Stimulated activated CD8-positive, alpha-beta memory T cell treated with anti-CD3 and anti-CD28 coated beads, Interleukin-7, amount 100 ng/mL, for 48 hours (primary cell): Measurements from ENCODE around the gene FYB1.

Source experiments
- DNase-seq, 2 donors: peaks; one replicate each; pipeline ENCODE4 v3.0.0-alpha.2; 2020; ENCODE audit warnings: low read depth in 1 of 2; ENCODE audit errors: extremely low read depth in 1 of 2

FYB1 gene

DNA sequence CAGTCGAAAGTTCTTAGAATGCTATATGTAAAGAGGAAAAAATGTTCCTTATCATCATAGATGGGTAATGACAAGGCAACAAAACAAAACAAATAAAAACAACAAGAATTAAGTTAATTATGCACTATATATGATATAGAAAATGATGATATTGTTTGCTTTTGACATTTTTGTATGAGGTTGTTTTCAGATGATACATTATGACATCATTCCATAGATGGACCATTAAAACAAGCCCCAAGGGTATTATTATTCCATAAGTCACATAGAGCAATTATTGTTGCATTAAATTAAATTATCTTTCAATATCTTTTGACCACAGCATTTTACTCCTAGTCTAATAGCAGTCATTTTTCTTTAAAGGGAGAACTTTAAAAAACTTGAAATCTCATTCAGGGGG, 88.6 kb downstream of the FYB1 start:
- DNase-seq = no peak

DNA sequence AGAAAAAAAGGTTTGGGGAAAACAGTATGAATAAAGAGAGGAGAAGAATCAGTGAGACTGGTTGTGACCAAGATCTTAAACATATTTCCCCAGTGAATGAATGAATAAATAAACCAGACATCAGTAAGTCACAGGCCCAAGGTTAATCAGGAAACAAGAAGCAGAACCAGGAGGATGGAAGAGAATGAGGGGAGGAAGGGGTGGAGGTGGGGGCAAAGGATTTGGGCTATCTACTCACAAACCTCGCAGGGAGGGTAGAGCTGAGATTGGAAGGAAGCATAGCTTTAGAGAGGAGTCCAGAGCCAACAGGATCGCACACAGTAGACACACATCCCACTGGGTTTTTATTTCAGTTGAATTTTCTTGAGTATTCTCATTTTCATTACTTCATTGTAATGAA, 97.4 kb downstream of the FYB1 start:
- DNase-seq = no peak

DNA sequence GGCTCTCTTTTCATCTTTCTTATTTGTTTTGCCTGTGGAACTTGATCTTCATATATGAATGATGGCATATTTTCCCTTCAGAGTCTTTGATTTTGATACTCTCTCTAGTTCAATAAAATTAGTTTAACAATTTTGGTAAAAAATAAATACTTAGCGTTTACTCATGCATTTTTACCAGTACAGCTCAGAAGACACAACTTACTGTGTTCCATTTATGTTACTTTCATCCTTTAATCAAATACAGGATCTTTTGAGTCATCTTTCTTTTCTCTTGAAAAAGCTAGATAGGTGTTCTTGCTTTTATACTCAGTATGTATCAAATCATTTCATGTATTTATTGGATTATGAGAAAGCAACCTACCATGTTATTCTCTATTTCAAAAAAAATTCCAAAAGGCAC, 98.0 kb downstream of the FYB1 start:
- DNase-seq = no peak

DNA sequence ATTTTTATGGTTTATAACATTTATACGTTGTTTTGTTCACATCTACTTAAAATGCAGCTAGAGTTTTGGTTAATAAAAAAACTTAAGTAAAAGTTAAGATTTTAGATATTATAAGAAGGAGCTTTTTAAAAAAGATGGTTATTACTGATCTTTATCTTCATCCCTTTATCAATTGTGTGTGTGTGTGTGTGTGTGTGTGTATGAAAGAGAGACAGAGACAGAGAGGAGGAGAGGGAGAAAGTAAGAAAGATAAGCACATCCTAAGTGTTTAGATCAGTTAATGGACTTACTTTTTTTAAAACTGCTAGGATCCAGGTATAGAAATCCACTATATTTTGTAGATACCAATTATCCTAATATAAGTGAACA, 99.3 kb downstream of the FYB1 start:
- no peak for DNase-seq

DNA sequence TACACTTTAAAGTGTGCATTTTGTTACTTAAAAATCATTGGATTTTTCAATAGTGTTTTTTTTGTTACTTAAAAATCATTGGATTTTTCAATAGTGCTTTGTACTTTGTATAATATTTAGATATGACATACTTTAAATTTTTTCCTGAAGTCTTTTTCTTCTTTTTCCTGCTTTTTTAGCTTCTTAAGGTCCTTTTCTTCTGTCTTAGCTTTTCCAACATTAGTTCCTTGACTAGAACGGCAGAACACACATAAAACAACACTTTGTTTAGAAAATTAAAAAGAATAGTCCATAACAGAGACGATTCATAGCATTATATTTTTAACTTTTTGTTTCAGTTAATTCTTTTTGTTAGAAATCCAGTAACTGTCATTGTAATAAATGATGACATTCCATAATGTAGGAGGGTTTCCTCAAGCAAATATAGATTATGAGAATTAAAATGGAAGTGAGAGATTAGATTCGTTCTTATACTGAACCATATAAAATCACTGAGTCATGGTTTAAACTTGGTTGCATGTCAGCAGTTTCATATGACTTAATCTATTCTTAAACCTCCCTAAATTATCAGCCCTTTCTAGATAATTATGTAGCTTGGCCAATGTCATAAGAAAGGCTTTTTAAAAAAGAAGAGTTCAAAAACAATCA, 99.8 kb downstream of the FYB1 start:
- no peak for DNase-seq

DNA sequence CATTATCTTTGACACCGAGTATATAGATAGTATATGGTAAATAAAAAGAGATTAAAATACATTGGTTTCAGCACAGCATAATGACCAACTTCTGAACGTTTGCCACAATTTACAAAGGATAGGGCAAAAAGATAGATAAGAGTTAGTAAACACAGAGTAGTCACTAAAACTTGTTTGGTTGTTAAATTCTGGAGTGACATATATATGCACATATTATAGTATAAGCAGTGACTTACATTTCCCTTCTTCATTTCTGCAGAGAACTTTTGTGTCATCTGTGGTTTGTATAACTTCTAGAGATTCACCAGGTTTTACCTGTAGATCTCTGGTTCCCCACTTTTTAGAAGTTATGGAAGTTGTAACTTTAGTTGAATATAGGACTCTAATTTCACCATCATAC, 100.7 kb downstream of the FYB1 start:
- no peak for DNase-seq

DNA sequence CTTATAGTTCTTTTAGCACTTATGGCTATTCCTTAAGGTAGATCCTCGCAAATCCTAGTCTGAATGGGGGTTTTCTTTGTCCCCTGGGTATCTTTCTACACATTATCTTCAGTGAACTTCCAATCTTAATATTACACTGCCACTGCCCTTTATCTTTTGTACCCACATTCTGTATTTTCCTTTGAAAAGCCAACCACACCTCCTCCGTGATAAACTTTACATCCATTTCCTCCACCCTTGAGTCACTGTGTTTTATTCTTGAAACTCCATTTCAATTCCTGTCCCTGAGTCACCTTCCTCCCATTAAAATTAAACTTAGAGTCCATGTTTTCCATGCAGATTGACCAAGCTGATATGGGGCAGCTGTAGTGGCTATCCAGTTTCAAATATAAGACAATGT, 102.0 kb downstream of the FYB1 start:
- DNase-seq = no peak

DNA sequence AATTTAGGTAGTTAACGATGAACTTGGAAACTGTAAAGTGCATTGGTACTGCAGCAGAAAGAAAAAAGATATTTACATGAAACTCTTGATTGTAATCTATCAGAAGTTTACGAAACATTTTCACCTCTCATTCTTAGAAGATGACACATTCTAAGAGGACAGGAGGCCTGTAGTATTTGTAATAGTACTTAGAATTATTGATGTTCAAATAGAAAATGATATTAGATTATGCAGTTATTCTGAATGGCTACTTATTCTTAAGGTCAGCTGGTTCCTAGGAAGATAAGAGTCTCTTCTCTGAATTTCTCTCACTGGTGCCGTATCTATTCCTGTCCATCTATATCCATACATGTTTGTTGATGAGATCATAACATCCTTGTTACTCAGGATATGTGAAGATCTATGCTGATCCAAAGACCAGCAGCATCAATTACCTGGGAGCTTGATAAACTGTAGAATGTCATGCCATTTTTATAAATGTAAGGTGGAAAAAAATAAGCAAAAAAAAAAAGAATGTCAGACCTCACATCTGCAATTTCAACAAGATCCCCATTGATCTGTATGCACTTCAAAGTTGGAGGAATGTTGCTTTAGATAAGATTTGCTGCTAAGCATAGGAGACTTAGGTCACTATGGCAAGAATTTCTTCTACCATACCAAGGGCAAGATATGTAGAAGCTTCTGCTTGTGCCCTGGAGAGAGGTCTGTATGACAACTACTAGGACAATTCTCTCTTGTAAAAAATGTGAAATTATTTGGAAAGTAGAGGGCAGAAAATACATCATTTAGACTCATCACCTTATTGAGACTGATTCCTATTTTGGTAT, 102.8 kb downstream of the FYB1 start:
- DNase-seq = no peak

DNA sequence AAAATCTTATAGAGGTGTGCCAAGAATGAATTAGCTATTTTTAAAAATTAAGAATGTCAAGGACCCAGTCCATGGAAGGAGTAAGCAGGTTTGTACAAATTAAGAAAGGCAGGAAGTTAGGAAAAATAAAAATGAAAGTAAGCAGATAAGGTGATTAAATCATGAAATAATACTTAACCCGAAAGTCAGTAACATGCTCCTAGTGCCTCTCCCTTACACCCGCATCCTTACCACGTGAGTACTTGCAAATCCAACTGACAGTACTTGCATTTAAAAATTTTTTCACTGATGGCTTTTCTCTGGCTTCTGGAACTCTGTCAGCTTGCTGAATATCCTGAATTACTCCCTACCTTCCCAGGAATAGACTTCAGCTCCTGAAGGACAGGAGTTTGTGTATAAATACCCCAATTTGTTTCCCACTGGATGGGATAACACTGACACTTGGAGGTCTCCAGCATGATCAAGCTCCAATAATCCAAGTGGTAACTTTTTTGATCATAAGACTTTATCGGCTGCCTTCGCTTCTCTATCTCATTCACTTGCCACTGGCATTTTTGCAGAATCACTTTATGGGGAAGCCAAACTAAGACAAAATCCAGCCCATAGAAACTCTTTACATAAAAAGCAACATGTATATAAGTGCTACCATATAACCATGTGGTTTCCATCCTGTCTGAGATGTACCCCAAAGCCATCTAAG, 103.6 kb downstream of the FYB1 start:
- no peak for DNase-seq

DNA sequence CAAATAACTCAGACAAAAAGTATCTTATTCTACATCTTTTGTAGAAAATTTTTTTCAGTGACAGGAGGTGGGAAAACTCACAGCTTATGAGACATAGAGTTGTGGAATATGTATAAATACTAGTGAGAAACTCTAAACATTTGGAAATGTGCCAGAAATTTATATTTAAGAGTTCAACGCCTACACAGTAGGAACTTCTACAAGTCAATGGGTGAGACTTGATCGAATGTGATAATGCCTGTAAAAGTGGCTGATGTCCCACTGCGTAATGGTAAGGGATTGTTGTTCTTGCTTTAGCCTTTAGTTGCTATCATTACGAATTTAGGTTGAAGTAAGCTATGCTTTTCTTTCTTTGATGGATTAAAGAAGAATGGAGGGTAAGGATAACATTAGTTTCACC, 105.2 kb downstream of the FYB1 start:
- DNase-seq = no peak

DNA sequence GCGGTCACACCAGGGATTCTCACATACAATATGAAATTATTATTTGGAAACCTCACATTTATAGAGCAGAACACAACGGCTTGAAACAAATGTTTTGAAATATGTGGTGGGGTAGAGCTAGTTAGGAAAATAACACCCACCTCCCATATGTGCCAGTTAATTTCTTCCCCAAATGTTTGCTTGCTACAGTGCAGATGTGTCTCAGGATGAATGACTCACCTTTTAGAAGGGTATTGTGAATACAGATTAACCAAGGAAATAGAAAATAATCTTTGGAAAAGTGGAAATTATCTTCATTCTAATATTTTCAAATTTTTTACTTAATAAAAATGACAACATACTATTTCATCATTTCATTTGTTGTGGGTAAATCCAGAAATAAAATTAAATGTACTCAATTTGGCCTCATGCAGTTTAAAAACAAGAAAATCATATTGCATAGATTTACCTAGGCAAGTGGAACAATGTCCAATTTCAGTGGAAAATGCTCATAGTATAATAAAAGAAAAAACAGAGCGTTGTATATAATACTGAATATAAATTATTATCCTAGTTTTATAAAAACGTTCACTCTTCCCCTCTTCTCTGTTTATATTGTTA, 105.9 kb downstream of the FYB1 start:
- no peak for DNase-seq

DNA sequence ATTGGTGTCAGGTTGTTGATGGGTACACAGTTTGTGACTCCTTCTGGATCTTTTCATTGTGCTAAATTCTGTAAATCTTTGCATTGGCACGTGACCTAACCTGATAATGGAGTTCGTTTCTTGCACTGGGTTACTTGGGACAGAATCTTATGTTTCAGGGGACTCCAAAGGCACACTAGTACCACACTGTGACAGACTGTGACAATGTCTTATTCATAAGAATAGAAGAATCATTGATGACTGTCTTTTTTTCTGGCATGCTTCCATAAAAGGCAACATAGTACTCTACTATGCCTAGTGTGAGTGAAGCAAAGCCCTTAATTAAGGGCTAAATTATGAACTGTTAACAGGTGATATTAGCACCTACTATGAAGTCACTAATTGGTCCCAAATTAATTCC, 109.8 kb downstream of the FYB1 start:
- DNase-seq = no peak

DNA sequence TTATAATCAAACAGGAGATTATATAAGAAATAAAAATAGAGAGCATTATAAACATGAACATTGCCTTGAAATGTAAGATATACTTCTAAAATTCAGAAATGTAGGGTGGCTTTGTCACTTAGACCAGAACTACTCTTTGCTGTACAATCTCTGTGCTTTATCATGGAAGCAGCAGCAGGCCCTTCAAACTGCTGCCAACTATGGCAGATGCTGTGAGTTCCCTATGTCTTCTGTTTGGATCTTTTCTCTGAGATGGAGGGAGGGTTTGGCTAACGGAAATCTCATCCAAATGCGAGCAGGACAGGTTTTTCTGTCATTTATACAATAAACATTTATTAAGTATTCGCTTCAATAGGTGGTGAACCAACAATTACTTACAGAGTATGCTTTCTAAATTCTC, 110.4 kb downstream of the FYB1 start:
- no peak for DNase-seq

DNA sequence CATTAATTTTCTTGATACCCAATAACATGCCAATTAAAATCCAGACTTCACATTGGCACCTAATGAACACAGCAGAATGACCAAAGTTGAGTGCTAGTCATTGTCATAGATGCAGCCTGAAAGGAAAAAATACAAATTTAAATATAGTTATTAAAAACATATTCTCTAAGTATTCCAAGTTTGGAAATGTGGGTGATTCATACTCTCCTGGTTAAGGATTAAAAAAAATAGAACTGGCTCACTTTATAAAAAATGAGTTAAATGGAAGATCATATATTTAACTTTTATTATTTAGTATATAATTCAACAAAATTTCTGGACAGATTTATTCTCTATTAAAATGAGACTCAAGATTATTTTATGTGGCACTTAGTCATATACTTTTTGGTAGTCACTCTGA, 112.0 kb downstream of the FYB1 start:
- DNase-seq = no peak

DNA sequence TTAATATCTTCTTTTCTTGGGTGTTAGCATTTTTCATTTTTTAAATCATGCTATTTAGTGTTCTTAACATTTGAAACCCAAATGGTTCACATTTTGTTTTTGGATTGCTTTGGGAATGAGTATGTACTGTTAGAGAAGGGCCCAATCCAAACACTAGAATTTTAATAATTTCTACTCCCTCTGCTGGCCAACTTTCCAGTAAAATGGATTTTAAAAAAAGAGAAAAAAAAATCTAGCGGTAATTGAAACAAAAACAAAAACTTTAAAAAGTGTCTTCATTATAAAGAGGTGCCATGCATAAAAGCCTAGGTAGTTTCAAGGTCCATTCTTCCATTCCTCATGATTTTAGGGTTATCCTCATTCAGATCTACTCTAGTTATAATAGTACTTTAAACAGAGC, 113.0 kb downstream of the FYB1 start:
- no peak for DNase-seq

DNA sequence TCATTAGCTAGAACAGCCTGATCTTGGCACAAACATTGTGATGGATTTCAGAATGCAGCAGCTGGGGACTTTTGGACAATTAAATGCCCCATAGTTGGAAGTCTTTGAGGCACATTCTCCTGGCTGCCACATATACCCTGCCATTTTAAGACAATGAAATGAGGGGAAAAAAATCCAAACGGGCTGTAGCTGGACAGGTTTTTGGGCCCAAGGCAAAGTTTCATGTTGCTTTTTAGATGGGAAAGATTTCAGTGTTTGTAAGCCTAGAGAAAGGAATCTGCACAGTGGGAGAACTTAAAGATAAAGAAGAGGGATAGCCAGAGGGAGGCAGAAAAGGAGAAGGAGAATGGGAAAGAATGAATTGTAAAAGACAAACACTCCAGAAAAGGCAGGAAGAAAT, 115.1 kb downstream of the FYB1 start:
- no peak for DNase-seq

DNA sequence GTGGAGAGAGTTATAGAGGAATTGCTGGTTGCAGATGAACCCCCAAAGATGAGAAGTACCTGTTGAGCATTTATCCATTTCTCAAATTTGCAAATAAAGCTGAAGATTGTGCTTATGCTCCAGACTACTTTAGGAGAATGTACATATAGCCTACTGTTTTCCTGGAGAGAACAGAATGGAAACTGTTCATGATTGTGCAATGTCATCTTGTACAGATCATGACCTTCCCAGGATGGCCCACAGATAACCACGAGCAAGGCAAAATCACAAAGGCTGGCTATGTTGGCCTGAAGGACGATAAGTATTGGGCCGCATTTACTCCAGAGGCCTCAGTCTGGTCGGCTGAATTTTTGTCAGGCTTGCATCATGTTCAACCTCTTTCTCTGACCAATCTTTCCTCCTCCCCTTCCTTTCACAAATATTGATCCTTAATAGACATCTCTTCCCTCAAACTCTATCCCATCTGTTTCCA, 116.6 kb downstream of the FYB1 start:
- no peak for DNase-seq

DNA sequence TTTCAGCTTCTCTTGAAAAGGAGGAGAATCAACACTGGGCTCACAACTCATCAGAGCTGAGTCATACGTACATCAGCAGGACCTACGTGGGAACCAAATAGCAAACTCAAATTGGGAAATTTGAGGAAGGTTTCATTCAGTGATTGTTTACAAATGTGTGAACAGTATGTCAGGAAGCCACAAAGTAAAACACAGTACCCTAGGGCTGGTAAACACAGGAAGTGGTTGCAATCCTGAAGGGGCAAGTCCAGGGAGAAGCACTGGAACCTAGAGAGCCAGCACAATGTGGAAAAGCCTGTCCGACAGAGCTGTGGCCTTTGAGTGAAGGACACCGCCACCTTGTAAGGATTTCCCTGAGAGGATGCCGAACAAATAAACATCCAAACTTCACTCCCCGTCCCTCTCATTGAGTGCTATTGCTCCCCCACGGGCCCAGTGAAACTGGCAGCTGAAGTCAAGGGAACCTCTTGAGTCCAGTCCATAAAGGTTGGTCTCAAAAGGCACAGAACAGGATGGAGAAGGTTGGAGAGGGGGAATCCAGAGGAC, 118.4 kb downstream of the FYB1 start:
- no peak for DNase-seq

DNA sequence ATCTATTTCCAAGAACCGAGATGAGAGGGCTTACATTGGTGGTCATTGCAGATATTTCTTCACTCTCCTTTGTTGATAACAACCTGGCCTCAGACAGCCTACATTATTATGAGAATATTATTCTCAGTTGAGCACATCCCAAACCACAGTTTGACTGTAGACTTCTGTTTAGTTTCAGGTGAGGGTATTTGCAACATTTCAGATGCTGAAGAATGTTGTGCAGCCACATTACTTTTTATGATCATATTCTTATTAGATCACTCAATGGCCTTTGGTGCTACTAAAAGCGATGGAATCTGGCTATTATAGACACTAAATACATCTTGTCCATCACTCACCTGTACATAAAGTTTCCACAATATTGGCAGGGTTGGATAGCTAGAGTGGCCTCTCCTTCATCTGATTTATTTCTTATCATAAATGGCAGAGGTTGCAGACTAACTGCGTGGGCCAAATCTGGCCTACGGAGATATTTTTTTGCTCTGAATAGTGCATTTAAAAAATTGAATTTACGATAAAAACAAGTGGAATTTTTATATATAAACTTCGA, 119.0 kb downstream of the FYB1 start:
- no peak for DNase-seq

DNA sequence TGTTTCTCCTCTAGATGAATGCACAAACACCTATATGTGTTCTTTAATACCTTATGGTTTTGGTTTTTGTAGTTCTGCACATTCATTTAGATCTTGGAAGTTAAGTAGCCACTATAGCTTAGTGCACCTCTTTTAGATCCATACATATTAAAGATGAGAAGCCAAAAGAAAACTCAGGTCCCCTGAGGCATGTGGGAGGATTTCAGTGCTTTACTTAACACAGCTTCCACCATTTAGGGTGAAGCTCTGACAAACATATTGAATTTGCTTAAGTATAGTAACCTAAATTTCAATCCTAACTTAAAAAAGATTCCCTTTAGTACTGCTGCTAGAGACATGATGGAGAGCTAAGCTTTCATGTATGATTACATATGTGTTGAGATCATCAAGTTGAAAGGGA, 119.5 kb downstream of the FYB1 start:
- no peak for DNase-seq

DNA sequence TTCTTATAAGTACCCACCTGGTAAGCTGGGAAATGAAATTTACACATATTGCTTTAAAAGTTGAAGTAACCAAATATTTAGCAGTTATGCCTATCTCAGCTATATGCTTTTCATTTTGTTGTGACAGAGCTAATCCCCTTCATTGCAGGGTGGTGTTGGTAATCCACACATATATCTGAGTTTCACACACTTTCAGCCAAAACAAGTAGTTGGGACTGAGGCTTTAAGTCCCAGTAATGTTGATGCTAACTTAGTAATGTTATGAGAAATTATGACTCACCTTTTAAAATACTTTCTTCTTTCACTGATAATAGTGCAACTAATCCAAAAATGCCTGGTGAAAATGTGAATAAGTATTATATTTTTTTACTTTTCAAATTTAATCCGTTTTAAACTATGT, 126.0 kb downstream of the FYB1 start:
- DNase-seq = no peak
